ENCODE data around the gene MKX.

Gene MKX

GRCh38 chr10:27678166-27678565 is 67.5 kb downstream of the MKX start:
- H3K9me3 ChIP-seq: no peaks in the 10 kb centered on the region
- H3K36me3 ChIP-seq: no peaks in the 10 kb centered on the region
- no peak for DNase-seq
- H3K4me3 ChIP-seq: no peak overlapping the region
- H3K27me3 ChIP-seq: no peaks in the 10 kb centered on the region
- peaks cover 0 to 38% (median 15%) of the 10 kb centered on the region in 4 donors for H3K4me1 ChIP-seq
- TF ChIP-seq CTCF (IDR thresholded peaks at IDR 0.05): no peak
- peak overlapping the region in 1 of 2 donors; percentile 12 for H3K27ac ChIP-seq
- intact Hi-C loops (cut with DNase I; ENCODE audit: low total_unique reads): no loop called here

GRCh38 chr10:27673065-27673464 is 72.6 kb downstream of the MKX start:
- DNase-seq: no peak
- TF ChIP-seq CTCF (IDR thresholded peaks at IDR 0.05): no peak
- Histone ChIP-seq H3K4me3 (no peak overlapping the region), H3K27ac (no peak overlapping the region), H3K36me3 (no peaks in the 10 kb centered on the region), H3K4me1 (peaks cover 0 to 7% (median under 1%) of the 10 kb centered on the region in 4 donors), H3K9me3 (no peaks in the 10 kb centered on the region), H3K27me3 (no peaks in the 10 kb centered on the region)
- intact Hi-C loops (cut with DNase I; ENCODE audit: low total_unique reads): no loop called here

- no peak for DNase-seq
- Histone ChIP-seq H3K27ac (no peak overlapping the region), H3K27me3 (no peaks in the 10 kb centered on the region), H3K4me1 (no peaks in the 10 kb centered on the region), H3K9me3 (no peaks in the 10 kb centered on the region), H3K4me3 (no peak overlapping the region), H3K36me3 (no peaks in the 10 kb centered on the region)
- TF ChIP-seq CTCF (IDR thresholded peaks at IDR 0.05): no peak
- intact Hi-C loops (cut with DNase I; ENCODE audit: low total_unique reads): no loop called here
Measured at GRCh38 chr10:27671821-27672220, 73.8 kb downstream of the MKX start.

GRCh38 chr10:27664461-27664860 is 81.2 kb downstream of the MKX start:
- TF ChIP-seq CTCF (IDR thresholded peaks at IDR 0.05): no peak
- H3K27me3 ChIP-seq: no peaks in the 10 kb centered on the region
- no peak for DNase-seq
- no peaks in the 10 kb centered on the region for H3K36me3 ChIP-seq
- no peaks in the 10 kb centered on the region for H3K9me3 ChIP-seq
- no peak overlapping the region for H3K27ac ChIP-seq
- no peak overlapping the region for H3K4me3 ChIP-seq
- H3K4me1 ChIP-seq: no peaks in the 10 kb centered on the region
- intact Hi-C loops (cut with DNase I; ENCODE audit: low total_unique reads): no loop called here

- no peak overlapping the region for H3K27ac ChIP-seq
- H3K4me1 ChIP-seq: no peaks in the 10 kb centered on the region
- no peak overlapping the region for H3K4me3 ChIP-seq
- intact Hi-C loops (cut with DNase I; ENCODE audit: low total_unique reads): no loop called here
- no peaks in the 10 kb centered on the region for H3K9me3 ChIP-seq
- no peaks in the 10 kb centered on the region for H3K36me3 ChIP-seq
- DNase-seq: no peak
- no peak for TF ChIP-seq CTCF (IDR thresholded peaks at IDR 0.05)
- H3K27me3 ChIP-seq: no peaks in the 10 kb centered on the region
Measured at GRCh38 chr10:27663621-27664020, 82.0 kb downstream of the MKX start.

All from tibial artery (tissue), 4 donors.